IPS-15b (cell line): ENCODE results near the gene NEO1.

Experiments used
- H3K27me3 ChIP-seq: one replicate; pipeline ENCODE4 v1.6.1; 2013; ENCODE audit warnings: low read length; ENCODE audit not compliant: control insufficient read depth, insufficient read depth
- H3K36me3 ChIP-seq: one replicate; pipeline ENCODE4 v1.6.1; 2013; ENCODE audit warnings: low read length; ENCODE audit not compliant: control insufficient read depth, insufficient read depth
- H3K4me1 ChIP-seq: one replicate; pipeline ENCODE4 v1.6.1; 2013; ENCODE audit warnings: mild to moderate bottlenecking, low read length; ENCODE audit not compliant: control insufficient read depth, insufficient read depth
- H3K4me3 ChIP-seq: one replicate; pipeline ENCODE4 v1.5.1; 2013; ENCODE audit warnings: low read depth, low read length
- H3K9ac ChIP-seq: one replicate; pipeline ENCODE4 v1.6.1; 2013; ENCODE audit warnings: low read depth, mild to moderate bottlenecking, low read length
- H3K9me3 ChIP-seq: one replicate; pipeline ENCODE4 v1.6.1; 2013; ENCODE audit warnings: mild to moderate bottlenecking, low read length; ENCODE audit not compliant: control insufficient read depth, insufficient read depth

The NEO1 gene

DNA sequence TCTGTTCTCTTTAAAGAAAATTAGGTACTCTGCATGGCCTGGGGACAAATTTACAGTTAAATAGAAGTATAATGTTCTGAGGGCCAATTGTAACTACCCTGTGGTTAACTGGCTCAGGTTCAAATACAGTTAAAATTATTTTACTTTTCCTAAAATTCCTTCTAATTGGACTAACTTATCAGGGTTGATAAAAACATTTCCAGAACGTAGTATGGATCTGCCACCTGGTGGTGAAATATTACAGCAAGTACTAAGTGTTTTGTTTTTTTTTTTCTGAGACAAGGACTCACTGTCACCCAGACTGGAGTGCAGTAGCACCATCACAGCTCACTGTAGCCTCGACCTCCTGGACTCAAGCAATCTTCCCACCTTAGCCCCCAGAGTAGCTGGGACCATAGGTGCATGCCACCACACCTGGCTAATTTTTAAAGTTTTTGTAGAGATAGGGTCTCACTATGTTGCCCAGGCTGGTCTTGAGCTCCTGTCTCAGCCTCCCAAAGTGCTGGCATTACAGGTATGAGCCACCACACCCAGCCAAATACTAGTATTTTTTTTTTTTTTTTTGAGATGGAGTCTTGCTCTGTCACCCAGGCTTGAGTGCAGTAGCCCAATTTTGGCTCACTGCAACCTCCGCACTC, 29.2 kb downstream of the NEO1 start:
- Histone ChIP-seq H3K4me3 (no peak overlapping the region), H3K9me3 (no peaks in the 10 kb centered on the region), H3K27me3 (no peaks in the 10 kb centered on the region), H3K36me3 (no peaks in the 10 kb centered on the region), H3K4me1 (peaks cover 8% of the 10 kb centered on the region), H3K9ac (no peak overlapping the region)

DNA sequence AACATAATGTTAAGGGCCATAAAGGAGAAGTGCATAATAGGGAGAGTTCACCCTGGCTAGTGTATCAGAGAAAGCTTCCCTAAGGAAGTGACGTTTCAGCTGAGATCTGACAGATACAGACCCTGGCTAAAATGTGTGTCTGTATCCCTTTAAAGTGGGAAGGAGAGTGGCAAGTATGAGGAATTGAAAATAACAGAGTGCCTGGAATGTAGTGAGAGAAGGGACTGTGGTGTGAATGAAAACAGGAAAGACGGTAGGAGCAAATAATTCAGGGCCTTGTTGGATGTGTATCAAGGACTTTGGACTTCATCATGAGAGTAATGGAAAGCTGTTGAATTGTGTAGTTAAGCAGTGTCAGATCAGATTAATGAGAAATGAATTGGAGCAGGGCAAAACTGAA, 30.5 kb downstream of the NEO1 start:
- no peaks in the 10 kb centered on the region for H3K27me3 ChIP-seq
- H3K4me3 ChIP-seq = no peak overlapping the region
- no peaks in the 10 kb centered on the region for H3K36me3 ChIP-seq
- no peaks in the 10 kb centered on the region for H3K9me3 ChIP-seq
- no peak overlapping the region for H3K9ac ChIP-seq
- peaks cover 8% of the 10 kb centered on the region for H3K4me1 ChIP-seq

DNA sequence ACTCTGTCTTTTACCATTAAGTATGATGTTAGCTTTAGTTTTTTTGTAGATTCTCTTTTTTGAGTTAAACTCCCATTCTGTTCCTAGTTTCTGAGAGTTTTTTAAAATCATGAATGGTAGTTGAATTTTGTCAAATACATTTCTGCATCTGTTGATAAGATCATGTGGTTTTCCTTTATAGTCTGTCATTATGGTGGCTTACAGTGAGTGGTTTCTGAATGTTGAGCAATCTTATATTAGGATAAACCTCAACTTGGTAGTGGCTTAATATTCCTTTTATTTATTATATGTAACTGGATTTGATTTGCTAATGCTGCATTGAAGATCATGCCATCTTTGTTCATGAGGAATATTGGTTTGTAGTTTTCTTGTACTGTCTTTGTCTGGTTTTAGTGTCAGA, 34.8 kb downstream of the NEO1 start:
- no peaks in the 10 kb centered on the region for H3K36me3 ChIP-seq
- no peaks in the 10 kb centered on the region for H3K9me3 ChIP-seq
- H3K4me3 ChIP-seq = no peak overlapping the region
- H3K4me1 ChIP-seq = no peaks in the 10 kb centered on the region
- H3K9ac ChIP-seq = no peak overlapping the region
- no peaks in the 10 kb centered on the region for H3K27me3 ChIP-seq

DNA sequence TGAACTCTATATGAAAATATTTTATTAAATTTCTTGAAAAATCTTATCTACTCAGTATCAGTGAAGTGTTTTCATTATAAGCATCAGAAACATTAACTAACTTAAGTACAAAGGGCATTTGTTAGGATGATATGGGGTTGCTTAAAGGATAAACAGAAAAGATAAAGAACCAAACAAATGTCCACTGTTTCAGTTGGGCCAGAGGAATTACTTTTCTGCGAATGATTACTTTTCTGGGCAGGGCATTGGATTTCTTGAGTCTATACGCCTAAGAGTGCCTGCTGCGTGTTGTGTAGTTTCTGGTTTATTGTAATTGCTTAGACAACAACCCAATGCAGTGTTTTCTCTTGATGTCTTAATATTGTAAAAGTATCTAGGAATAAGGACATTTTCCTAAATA, 52.8 kb downstream of the NEO1 start:
- Histone ChIP-seq H3K36me3 (no peaks in the 10 kb centered on the region), H3K4me3 (no peak overlapping the region), H3K4me1 (no peaks in the 10 kb centered on the region), H3K27me3 (no peaks in the 10 kb centered on the region), H3K9me3 (no peaks in the 10 kb centered on the region), H3K9ac (no peak overlapping the region)

DNA sequence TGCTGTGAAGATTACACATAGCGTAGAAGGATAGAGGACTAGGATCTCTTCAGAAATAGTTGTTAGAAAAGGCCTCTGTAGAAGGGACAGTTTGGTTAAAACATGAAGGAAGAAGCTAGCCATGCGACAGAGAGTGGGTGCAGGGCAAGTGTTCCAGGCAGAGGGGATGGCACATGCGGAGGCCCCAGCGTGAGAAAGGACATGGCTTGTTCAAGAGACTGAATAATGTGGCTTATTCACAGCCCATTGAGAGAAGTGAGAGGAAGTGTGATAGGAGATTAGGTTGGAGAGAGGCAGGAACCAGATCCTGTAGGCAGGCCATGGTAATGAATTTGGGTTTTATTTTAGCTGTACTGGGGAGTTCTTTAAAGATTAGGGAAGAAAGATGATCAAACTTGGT, 56.4 kb downstream of the NEO1 start:
- H3K4me3 ChIP-seq = no peak overlapping the region
- no peaks in the 10 kb centered on the region for H3K4me1 ChIP-seq
- H3K9me3 ChIP-seq = no peaks in the 10 kb centered on the region
- no peaks in the 10 kb centered on the region for H3K36me3 ChIP-seq
- H3K9ac ChIP-seq = no peak overlapping the region
- no peaks in the 10 kb centered on the region for H3K27me3 ChIP-seq

DNA sequence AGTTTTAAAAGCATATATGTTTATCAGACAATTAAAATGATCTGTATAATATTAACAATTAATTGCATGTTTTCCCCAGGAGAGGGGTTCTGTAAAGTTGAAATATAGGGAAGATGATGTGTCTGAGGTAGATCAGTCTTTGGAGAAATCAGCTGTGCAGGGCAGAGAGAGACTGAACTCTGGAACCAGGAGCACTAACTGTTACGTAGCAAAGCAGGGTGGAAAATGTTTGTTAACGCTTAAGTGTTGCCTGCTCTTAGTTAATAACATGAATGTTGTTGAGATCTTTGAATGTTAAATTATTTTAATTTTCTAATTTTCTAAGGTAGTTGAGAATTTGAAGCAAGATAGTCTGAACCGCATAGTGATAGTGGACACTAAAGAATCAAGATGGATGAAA, 57.5 kb downstream of the NEO1 start:
- H3K9me3 ChIP-seq = no peaks in the 10 kb centered on the region
- H3K9ac ChIP-seq = no peak overlapping the region
- no peaks in the 10 kb centered on the region for H3K36me3 ChIP-seq
- no peak overlapping the region for H3K4me3 ChIP-seq
- H3K4me1 ChIP-seq = peaks cover 3% of the 10 kb centered on the region
- no peaks in the 10 kb centered on the region for H3K27me3 ChIP-seq

DNA sequence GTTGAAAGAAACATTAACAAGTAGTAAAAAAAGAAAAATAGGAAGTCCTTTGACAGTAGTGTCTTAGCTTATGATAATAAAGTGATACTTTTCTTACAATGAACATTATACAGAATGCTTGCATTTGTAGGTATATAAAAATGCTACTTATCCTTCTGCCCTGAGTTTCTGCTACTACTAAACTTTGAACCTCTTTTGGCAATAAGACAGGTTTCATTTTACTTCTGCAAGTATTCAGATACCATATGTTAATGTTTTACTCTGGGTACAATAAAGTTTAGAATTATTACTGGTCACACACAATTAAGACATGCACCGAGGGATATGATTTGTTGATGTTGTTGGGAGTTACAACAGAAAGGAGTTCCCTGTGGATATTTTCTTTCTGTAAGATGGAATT, 57.9 kb downstream of the NEO1 start:
- no peaks in the 10 kb centered on the region for H3K27me3 ChIP-seq
- H3K9ac ChIP-seq = no peak overlapping the region
- no peaks in the 10 kb centered on the region for H3K9me3 ChIP-seq
- H3K4me1 ChIP-seq = peaks cover 3% of the 10 kb centered on the region
- no peak overlapping the region for H3K4me3 ChIP-seq
- H3K36me3 ChIP-seq = no peaks in the 10 kb centered on the region

DNA sequence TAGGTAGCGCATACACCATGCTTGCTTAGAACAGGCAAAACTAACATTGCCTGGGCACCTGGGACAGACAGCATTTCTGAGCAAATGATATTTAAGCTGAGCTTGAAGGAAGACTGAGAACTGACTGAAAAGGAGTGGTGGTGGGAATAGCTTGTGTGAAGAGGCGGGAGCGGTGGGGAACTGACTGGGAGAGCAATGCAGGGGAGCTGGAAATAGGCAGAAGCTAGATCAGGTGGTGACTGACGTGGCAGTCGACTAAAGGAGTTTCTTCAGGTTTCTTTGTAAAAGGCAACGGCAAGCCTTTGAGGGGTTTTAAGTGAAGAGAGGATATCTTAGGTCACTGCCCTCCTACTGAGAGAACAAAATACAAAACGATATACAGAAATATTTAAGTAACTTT, 61.8 kb downstream of the NEO1 start:
- H3K4me1 ChIP-seq = peaks cover 3% of the 10 kb centered on the region
- H3K9me3 ChIP-seq = no peaks in the 10 kb centered on the region
- no peaks in the 10 kb centered on the region for H3K27me3 ChIP-seq
- H3K4me3 ChIP-seq = no peak overlapping the region
- no peak overlapping the region for H3K9ac ChIP-seq
- no peaks in the 10 kb centered on the region for H3K36me3 ChIP-seq

DNA sequence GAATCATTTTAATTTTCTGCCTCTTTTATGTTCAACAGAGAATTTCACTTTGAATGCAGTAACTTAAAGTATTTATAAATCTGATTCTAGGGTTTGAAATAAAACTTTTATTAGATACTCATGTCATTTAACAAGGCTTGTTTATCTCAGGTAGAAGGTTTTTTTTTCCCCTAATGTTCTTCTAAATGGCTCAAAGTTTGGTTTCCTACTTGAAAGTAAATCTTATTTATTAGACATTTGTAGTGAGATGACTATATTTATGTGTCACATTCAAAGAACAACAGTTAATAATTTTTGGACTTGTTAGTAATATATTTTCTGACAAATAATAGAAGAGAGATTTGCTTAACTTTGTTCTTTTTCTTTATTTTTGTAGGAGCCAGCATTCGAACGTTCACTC, 63.9 kb downstream of the NEO1 start:
- no peaks in the 10 kb centered on the region for H3K36me3 ChIP-seq
- H3K4me3 ChIP-seq = no peak overlapping the region
- no peaks in the 10 kb centered on the region for H3K9me3 ChIP-seq
- no peaks in the 10 kb centered on the region for H3K27me3 ChIP-seq
- H3K4me1 ChIP-seq = peaks cover 3% of the 10 kb centered on the region
- H3K9ac ChIP-seq = no peak overlapping the region

DNA sequence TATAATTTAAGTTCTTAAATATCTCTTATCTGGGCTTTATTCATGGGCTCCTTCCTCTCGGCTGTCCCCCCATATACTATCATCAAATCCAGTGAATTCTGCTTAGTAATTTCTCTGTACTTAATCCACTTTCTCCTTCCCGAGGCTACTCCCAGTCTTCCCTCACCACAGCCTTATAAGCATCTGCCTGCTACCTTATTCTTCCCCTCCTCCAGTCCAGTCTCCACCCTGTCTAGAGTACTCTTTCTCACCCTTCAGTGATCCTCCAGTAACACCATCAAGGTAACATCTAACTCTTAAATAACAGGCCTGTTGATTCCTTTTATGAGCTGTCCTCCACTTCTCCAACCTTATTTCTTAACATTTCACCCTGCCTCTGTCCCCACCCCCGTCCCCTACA, 65.8 kb downstream of the NEO1 start:
- Histone ChIP-seq H3K36me3 (no peaks in the 10 kb centered on the region), H3K4me1 (peaks cover 3% of the 10 kb centered on the region), H3K9ac (no peak overlapping the region), H3K9me3 (no peaks in the 10 kb centered on the region), H3K27me3 (no peaks in the 10 kb centered on the region), H3K4me3 (no peak overlapping the region)

DNA sequence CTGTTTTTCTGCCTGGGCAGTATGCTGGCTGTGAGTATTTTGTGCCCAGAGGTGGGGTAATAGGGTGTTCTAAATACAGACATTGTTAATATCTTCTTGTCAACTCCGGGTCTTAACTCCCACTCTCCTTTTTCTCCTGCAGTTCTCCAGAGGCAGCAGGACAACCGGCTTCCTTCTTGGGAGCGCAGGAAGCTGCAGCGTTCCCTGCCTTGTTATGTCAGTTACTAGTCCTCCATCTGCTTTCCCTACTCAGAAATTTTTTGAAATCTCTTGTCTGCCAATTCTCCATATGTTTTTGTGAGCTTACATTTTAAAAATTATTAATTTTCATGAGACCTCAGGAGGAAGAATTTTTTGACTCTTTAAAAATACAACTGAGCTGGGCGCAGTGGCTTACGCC, 67.2 kb downstream of the NEO1 start:
- no peaks in the 10 kb centered on the region for H3K27me3 ChIP-seq
- H3K36me3 ChIP-seq = no peaks in the 10 kb centered on the region
- H3K4me3 ChIP-seq = no peak overlapping the region
- H3K9me3 ChIP-seq = no peaks in the 10 kb centered on the region
- H3K9ac ChIP-seq = no peak overlapping the region
- no peaks in the 10 kb centered on the region for H3K4me1 ChIP-seq

DNA sequence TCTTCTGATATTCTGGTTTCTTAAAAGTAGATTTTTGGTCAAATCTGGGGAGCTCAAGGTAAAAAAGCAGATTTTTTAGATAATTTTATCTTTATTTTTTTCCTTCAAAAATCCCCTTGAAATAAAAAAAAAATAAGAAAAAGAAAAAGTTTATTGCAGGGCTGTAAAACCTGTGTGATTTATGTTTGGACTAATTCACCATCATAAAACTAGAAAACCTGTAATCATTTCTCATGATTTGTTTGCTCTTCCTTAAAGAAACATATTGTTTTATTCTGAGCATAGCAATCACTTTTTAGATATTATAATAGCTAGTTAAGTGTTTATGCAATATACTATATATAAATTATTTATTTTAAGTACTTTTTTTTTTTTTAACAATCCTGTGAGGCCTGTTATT, 68.0 kb downstream of the NEO1 start:
- Histone ChIP-seq H3K9ac (no peak overlapping the region), H3K4me1 (no peaks in the 10 kb centered on the region), H3K4me3 (no peak overlapping the region), H3K36me3 (no peaks in the 10 kb centered on the region), H3K27me3 (no peaks in the 10 kb centered on the region), H3K9me3 (no peaks in the 10 kb centered on the region)
